Cardiac muscle cell (in vitro differentiated cells and primary cell): Measurements from ENCODE around the gene FADS2. TPM values are rescaled to one million over a fixed set of nuclear protein-coding genes. Genes with fewer than 3 reads are reported as not detected.

Source experiments
- DNase-seq, 2 donors: peaks; one replicate each; pipeline versions ENCODE4 v3.0.0 to v3.0.0-alpha.2; 2010 to 2017; ENCODE audit warnings: low read depth in 1 of 2, low spot score in 1 of 2
- H3K27ac ChIP-seq: fragments of 200-600 bp; sonication (generic); 2 replicates; pipeline ENCODE4 v1.5.1; 2016
- H3K27me3 ChIP-seq: fragments of 200-600 bp; sonication (generic); 2 replicates; pipeline ENCODE4 v1.6.0; 2016; ENCODE audit warnings: control low read depth
- H3K36me3 ChIP-seq: fragments of 200-600 bp; sonication (generic); 2 replicates; pipeline ENCODE4 v1.5.1; 2016; ENCODE audit warnings: control low read depth
- H3K4me1 ChIP-seq: fragments of 200-600 bp; sonication (generic); 2 replicates; pipeline ENCODE4 v1.8.1; 2017; ENCODE audit warnings: low read depth, mild to moderate bottlenecking, mixed run types
- H3K4me3 ChIP-seq: fragments of 200-600 bp; sonication (generic); 2 replicates; pipeline ENCODE4 v1.5.1; 2016; ENCODE audit warnings: mild to moderate bottlenecking
- H3K9me3 ChIP-seq: fragments of 200-600 bp; sonication (generic); 2 replicates; pipeline ENCODE4 v1.5.1; 2017; ENCODE audit warnings: low read depth, mild to moderate bottlenecking, control low read depth
- polyA plus RNA-seq: library from polyadenylated mRNA; unstranded; fragments of >200 nt; fragmentation: Nextera tagmentation; extraction: Ambion mirVana; gene quantifications from 2 replicates; pipeline ENCODE4 v1.2.1, GENCODE V29; 2016
- total RNA-seq: library from RNA; depleted of rRNA; stranded (reverse); fragments of >200 nt; gene quantifications from 2 replicates; pipeline ENCODE4 v1.2.3, GENCODE V29; 2016
- TF ChIP-seq, protein P1 (sequence below): IDR thresholded peaks from 2 replicates; pipeline ENCODE4 v1.5.1; 2012; ENCODE audit warnings: low read depth, mild to moderate bottlenecking, low read length

The FADS2 gene
- total and polyA plus RNA-seq, 2 experiments from 2014 or later, result 103 to 262 TPM

DNA sequence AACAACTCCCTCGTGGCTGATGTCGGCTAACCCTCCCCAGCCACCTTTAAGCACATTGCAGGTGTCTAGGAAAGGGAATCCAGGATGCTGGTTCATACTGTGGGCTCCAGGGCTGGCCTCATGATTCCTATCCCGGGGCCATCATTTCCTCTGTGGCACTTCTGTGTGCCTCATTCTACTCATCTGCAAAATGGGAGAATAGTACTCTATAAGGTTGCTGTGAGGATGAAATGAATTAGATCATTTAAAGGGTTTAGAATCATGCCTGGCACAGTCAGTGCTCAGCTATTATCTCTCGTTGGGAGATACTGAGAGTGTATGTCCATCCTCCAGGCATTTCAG lies 67.6 kb downstream of the FADS2 start:
- no peak for DNase-seq
- no peaks in the 10 kb centered on the region for H3K9me3 ChIP-seq
- H3K4me3 ChIP-seq, result no peak overlapping the region
- no peaks in the 10 kb centered on the region for H3K36me3 ChIP-seq
- H3K27ac ChIP-seq, result no peak overlapping the region
- no peaks in the 10 kb centered on the region for H3K27me3 ChIP-seq
- no peaks in the 10 kb centered on the region for H3K4me1 ChIP-seq
- TF ChIP-seq, protein P1, sequence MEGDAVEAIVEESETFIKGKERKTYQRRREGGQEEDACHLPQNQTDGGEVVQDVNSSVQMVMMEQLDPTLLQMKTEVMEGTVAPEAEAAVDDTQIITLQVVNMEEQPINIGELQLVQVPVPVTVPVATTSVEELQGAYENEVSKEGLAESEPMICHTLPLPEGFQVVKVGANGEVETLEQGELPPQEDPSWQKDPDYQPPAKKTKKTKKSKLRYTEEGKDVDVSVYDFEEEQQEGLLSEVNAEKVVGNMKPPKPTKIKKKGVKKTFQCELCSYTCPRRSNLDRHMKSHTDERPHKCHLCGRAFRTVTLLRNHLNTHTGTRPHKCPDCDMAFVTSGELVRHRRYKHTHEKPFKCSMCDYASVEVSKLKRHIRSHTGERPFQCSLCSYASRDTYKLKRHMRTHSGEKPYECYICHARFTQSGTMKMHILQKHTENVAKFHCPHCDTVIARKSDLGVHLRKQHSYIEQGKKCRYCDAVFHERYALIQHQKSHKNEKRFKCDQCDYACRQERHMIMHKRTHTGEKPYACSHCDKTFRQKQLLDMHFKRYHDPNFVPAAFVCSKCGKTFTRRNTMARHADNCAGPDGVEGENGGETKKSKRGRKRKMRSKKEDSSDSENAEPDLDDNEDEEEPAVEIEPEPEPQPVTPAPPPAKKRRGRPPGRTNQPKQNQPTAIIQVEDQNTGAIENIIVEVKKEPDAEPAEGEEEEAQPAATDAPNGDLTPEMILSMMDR, result no peak

DNA sequence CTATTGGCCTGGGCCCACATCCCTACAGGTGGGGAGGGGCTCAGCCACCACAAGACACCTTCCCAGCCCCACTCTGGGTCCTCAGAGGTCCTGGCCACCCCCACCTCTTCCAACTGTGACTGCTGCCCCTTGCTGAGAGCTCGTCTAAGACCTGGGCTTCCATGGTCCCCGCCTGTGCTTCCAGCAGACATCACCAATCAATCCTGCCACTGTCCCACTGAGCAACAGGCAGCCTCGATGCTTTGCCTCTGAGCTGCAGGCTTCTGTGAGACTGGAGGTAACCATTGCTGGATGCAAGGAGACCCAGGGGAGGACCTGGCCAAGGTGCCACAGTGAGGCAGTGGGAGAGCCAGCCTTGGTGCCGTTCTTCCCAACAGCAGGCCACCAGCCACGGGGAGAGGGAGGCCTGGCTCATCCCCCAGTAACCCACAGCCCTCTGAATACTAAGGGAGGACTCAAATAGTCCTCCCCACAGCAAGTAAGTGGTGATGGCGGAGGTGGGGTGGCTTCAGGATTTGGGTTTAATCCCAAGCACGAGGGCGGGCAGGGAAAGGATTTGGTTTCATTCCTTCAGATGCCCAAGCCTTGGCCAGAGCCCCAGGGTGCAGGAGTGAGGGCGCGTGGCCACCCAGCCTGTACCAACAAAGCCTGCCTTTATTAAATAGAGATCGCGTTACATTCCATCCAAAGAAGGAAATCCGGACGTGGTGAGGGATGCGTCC lies 68.7 kb downstream of the FADS2 start:
- no peaks in the 10 kb centered on the region for H3K36me3 ChIP-seq
- H3K27me3 ChIP-seq, result no peaks in the 10 kb centered on the region
- no peaks in the 10 kb centered on the region for H3K4me1 ChIP-seq
- H3K9me3 ChIP-seq, result no peaks in the 10 kb centered on the region
- DNase-seq, result no peak
- TF ChIP-seq, protein P1, result no peak
- no peak overlapping the region for H3K4me3 ChIP-seq
- no peak overlapping the region for H3K27ac ChIP-seq

DNA sequence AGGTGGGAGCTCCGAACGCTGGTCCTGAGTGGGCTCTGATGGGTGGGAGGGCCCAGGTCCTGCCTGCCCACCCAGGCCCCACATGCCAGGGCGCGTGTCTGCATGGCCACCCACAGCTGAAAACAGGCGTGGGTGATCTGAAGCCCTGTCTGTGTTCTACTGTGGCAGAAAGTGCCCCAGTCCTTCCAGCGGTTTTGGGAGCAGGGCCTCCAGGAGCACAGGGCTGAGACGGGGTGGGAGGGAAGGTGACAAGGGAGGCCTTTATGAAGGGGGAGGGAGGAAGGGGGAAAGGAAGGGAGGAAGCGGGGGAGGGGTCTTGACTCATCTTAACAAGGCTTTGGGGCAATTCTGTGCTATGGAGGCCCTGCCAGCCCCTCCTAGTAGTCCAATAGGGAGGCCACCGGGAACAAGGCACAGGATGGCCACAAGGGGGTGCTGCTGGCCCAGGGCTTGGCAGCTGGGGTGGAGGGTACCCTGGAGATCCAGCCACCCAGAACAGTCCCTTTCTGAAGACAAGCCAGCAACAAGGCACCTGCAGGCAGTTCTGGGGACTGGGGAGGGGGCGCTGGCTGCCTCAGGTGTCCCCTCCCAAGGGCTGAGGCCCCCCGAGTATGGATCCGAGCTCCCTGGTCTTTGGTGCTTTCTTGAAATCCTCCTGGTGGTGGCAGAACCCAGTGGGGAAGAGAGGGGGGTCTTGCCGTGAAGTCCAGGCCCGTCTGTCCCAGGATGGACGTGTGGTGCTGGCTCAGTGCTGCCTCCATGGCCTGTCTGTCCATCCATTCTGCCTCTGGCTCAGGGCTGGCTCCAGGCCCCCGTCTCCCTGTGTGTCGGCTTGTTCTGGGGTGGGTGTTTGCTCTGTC lies 69.5 kb downstream of the FADS2 start:
- Histone ChIP-seq H3K9me3 (no peaks in the 10 kb centered on the region), H3K27me3 (no peaks in the 10 kb centered on the region), H3K27ac (no peak overlapping the region), H3K4me1 (no peaks in the 10 kb centered on the region), H3K4me3 (no peak overlapping the region), H3K36me3 (no peaks in the 10 kb centered on the region)
- TF ChIP-seq, protein P1, result peak; percentile 92
- DNase-seq, result peak; percentile 79 to 84

DNA sequence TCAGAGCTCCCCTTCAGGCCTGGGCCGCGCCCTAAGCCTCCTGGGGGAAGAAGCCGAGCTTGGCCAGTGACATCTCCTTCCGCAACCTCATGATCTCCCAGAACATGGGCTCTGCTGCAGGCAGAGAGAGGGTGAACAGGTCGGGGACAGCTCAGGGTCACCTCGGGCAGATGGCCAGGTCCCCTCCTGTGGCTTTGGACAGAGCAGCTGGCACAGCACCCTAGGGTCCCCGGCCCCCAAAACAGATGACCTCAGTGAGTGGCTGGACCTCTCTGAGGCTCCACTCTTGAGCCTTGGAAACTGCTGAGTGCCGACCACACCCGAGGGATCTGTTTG lies 70.1 kb downstream of the FADS2 start:
- Histone ChIP-seq H3K27me3 (no peaks in the 10 kb centered on the region), H3K27ac (no peak overlapping the region), H3K4me1 (no peaks in the 10 kb centered on the region), H3K36me3 (no peaks in the 10 kb centered on the region), H3K9me3 (no peaks in the 10 kb centered on the region), H3K4me3 (no peak overlapping the region)
- DNase-seq, result no peak
- TF ChIP-seq, protein P1, result no peak

DNA sequence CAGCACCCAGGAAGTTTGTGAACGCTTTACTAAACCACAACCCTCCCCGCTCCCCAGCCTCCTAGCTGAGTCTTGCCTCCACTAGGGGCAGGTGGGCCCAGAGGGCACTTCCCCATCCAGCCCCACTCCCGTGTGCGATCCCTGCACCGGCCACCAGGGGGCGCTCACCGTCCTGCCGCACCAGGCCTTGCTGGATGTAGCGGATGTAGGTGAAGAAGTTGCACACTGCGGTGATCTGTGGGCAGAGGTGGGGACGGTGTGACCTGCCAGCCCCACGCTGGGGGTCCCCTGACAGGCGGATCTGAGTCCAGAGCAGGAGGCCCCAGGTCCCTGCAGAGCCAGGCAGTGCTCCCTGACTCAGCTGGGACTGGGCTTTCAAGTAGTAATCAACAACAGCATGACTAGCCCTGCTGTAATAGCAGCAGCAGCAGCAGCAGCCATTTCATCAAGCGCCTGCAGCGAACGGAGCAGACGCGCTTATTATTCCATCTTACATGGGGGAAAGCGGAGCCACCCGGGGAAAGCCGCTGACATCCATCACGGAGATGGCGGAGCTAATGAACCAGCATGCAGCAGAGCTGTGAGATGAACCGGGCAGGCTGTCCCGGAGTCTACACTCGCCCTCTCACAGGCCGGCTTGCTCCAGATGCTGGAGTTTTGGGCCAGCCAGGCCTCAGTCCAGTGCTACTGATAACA lies 71.2 kb downstream of the FADS2 start:
- H3K27me3 ChIP-seq, result no peaks in the 10 kb centered on the region
- no peaks in the 10 kb centered on the region for H3K36me3 ChIP-seq
- no peaks in the 10 kb centered on the region for H3K4me1 ChIP-seq
- peak; percentile 80 for DNase-seq
- H3K9me3 ChIP-seq, result no peaks in the 10 kb centered on the region
- TF ChIP-seq, protein P1, result peak; percentile 99
- H3K4me3 ChIP-seq, result no peak overlapping the region
- H3K27ac ChIP-seq, result no peak overlapping the region
